ENCODE measurements around the gene C11orf16.

Gene C11orf16

DNA sequence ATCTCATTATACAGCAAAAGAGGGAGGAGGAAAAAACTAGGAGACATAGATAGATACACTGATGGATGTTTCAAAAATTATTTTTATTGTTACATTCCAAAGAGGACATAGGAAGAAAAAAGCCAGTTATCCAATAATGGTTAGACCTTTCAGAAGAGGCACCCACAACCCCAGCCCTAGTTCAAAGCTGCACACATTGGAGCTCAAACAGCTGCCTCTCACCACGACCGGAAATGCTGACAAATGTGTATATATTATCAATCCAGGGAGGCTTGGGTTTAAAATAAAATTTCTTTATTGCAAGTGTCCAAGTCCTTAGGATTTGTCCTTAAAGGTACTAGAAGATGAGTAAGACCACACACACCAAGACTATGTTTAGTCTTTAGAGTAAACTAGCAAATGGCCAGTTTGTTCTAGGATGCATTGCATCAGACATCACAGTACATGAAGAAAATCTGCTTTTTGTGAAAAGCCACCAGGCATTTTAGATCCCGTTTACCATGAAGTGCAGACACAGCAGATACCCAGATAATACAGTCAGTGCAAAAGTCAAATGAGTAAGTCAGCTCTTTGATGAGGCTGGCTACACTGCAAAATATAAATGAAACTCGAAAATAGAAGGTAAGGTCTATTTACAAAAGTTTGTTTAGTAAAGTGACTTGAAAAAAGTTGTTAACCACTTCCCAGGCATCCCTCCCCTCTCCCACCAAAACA is 14.6 kb upstream of the C11orf16 start:
- TF ChIP-seq CTCF (IDR thresholded peaks at IDR 0.05; ENCODE audit: poor library complexity, severe bottlenecking) = no peak
- Histone ChIP-seq H3K36me3 (ENCODE audit: low read depth) (peaks cover 41% of the 10 kb centered on the region), H3K4me1 (ENCODE audit: insufficient read depth, poor library complexity, severe bottlenecking) (no peaks in the 10 kb centered on the region), H3K27ac (ENCODE audit: poor library complexity, severe bottlenecking) (no peak overlapping the region), H3K4me3 (ENCODE audit: severe bottlenecking) (no peak overlapping the region), H3K9me3 (ENCODE audit: severe bottlenecking) (no peaks in the 10 kb centered on the region), H3K27me3 (ENCODE audit: insufficient read depth, poor library complexity, severe bottlenecking) (no peaks in the 10 kb centered on the region)
- DNase-seq (ENCODE audit: low spot score) (no peak), ATAC-seq (ENCODE audit: low read depth) (no peak)

- H3K27me3 ChIP-seq (ENCODE audit: insufficient read depth, poor library complexity, severe bottlenecking) = no peaks in the 10 kb centered on the region
- DNase-seq (ENCODE audit: low spot score) = no peak
- H3K36me3 ChIP-seq (ENCODE audit: low read depth) = peaks cover 6% of the 10 kb centered on the region; the same call in 1 of the 2 replicates
- H3K27ac ChIP-seq (ENCODE audit: poor library complexity, severe bottlenecking) = no peak within 1 kb of the TSS
- no peak for ATAC-seq (ENCODE audit: low read depth)
- H3K4me1 ChIP-seq (ENCODE audit: insufficient read depth, poor library complexity, severe bottlenecking) = no peaks in the 10 kb centered on the region
- TF ChIP-seq CTCF (IDR thresholded peaks at IDR 0.05; ENCODE audit: poor library complexity, severe bottlenecking) = no peak
- H3K4me3 ChIP-seq (ENCODE audit: severe bottlenecking) = no peak within 1 kb of the TSS
- no peaks in the 10 kb centered on the region for H3K9me3 ChIP-seq (ENCODE audit: severe bottlenecking)
These were observed 9.8 kb upstream of the C11orf16 start, which contains the start of gene ASCL3 for GRCh38 chr11:8942518-8943066. TSS of gene ASCL3 (minus strand) at chr11:8943016. CDS start at chr11:8938161, 4,855 bp downstream.

DNA sequence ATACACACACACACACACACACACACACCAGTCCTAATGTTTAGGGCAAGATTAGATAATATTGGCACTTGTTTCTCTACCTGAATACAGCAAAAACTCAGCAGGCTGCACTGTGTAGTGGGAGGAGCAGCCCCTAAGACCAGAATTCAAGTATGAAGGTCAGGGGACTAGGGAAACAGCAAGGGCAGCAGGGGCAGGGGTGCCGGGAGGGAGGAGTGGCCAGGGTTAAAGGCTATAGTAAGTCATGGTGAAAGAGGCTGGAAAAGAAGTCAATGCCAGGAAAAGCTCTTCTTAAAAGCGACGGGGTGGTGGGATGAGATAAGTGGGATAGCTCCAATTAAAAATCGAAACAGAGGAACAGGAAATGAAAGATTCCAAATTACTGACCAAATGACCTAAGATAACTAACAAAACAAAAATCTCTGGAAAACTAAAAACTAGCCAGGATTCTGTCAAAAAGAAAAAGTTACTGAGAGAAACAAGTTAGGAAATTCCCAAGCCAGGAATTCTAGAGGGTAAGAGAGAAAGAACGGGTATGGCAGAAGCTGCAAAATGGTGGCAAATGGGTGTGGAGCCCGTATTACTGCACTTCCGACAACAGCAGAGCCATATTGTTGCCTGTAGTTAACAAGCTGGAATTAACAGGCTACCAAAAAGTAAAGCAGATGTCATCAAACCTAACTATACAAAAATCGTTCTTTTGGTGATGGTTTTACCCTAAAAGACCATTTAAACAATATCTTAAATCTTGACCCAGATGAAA is 8.8 kb upstream of the C11orf16 start:
- no peak overlapping the region for H3K4me3 ChIP-seq (ENCODE audit: severe bottlenecking)
- ATAC-seq (ENCODE audit: low read depth) (no peak), DNase-seq (ENCODE audit: low spot score) (no peak)
- no peak overlapping the region for H3K27ac ChIP-seq (ENCODE audit: poor library complexity, severe bottlenecking)
- no peaks in the 10 kb centered on the region for H3K4me1 ChIP-seq (ENCODE audit: insufficient read depth, poor library complexity, severe bottlenecking)
- no peaks in the 10 kb centered on the region for H3K27me3 ChIP-seq (ENCODE audit: insufficient read depth, poor library complexity, severe bottlenecking)
- no peak for TF ChIP-seq CTCF (IDR thresholded peaks at IDR 0.05; ENCODE audit: poor library complexity, severe bottlenecking)
- H3K36me3 ChIP-seq (ENCODE audit: low read depth) = no peaks in the 10 kb centered on the region
- H3K9me3 ChIP-seq (ENCODE audit: severe bottlenecking) = no peaks in the 10 kb centered on the region

- H3K27ac ChIP-seq (ENCODE audit: poor library complexity, severe bottlenecking) = no peak overlapping the region
- H3K27me3 ChIP-seq (ENCODE audit: insufficient read depth, poor library complexity, severe bottlenecking) = no peaks in the 10 kb centered on the region
- ATAC-seq (ENCODE audit: low read depth) (no peak), DNase-seq (ENCODE audit: low spot score) (no peak)
- TF ChIP-seq CTCF (IDR thresholded peaks at IDR 0.05; ENCODE audit: poor library complexity, severe bottlenecking) = no peak
- H3K4me1 ChIP-seq (ENCODE audit: insufficient read depth, poor library complexity, severe bottlenecking) = peaks cover 7% of the 10 kb centered on the region
- H3K4me3 ChIP-seq (ENCODE audit: severe bottlenecking) = no peak overlapping the region
- H3K9me3 ChIP-seq (ENCODE audit: severe bottlenecking) = no peaks in the 10 kb centered on the region
- H3K36me3 ChIP-seq (ENCODE audit: low read depth) = no peaks in the 10 kb centered on the region
These were observed 4.9 kb upstream of the C11orf16 start for GRCh38 chr11:8937659-8938058.

Measured in RWPE2 (cell line).